BLaER1 treated with 17β-estradiol and CSF1 and Interleukin-3, amounts not matched to agents 10 nM and 100 nM (cell line): ENCODE measurements around the gene KCNAB1.

Experiments used
- H3K27ac ChIP-seq, 11 experiments: shearing (Covaris generic); formaldehyde crosslinking; 2 replicates each; pipeline ENCODE4 v1.8.1; 2022
- H3K27me3 ChIP-seq, 11 experiments: shearing (Covaris generic); formaldehyde crosslinking; 2 replicates each; pipeline ENCODE4 v1.8.1; 2022
- H3K36me3 ChIP-seq, 11 experiments: shearing (Covaris generic); formaldehyde crosslinking; 2 replicates each; pipeline ENCODE4 v1.8.1; 2022
- H3K4me1 ChIP-seq, 10 experiments: shearing (Covaris generic); formaldehyde crosslinking; 2 replicates each; pipeline ENCODE4 v1.8.1; 2022
- H3K4me2 ChIP-seq, 11 experiments: shearing (Covaris generic); formaldehyde crosslinking; 2 replicates each; pipeline ENCODE4 v1.8.1; 2022
- H3K4me3 ChIP-seq, 10 experiments: shearing (Covaris generic); formaldehyde crosslinking; 2 replicates each; pipeline ENCODE4 v1.8.1; 2022
- H3K9ac ChIP-seq, 11 experiments: shearing (Covaris generic); formaldehyde crosslinking; 2 replicates each; pipeline ENCODE4 v1.8.1; 2022
- H3K9me3 ChIP-seq, 11 experiments: shearing (Covaris generic); formaldehyde crosslinking; replicated peaks in 1 of 11; 2 replicates each; pipeline ENCODE4 v1.8.1; 2022
- H4K20me1 ChIP-seq, 11 experiments: shearing (Covaris generic); formaldehyde crosslinking; 2 replicates each; pipeline ENCODE4 v1.8.1; 2022
- Cebpa-rat ChIP-seq, 11 experiments: shearing (Covaris generic); IDR thresholded peaks; 2 replicates each; pipeline ENCODE4 v1.8.1; 2022

Gene KCNAB1

GRCh38 chr3:156149876-156150275 is 29.5 kb downstream of the KCNAB1 start:
- Histone ChIP-seq H3K27me3 (no peaks in the 10 kb centered on the region), H3K4me2 (peak overlapping the region in 10 of 11 experiments; percentile 43 to 69 (median 60); a peak in 18 of 22 replicates), H3K9me3 (no peaks in the 10 kb centered on the region), H3K27ac (no peak overlapping the region; a peak in 1 of 22 replicates), H3K9ac (peak overlapping the region in 1 of 11 experiments; percentile 26; a peak in 2 of 22 replicates), H4K20me1 (no peaks in the 10 kb centered on the region), H3K4me3 (no peak overlapping the region), H3K4me1 (peaks cover 16 to 24% (median 20%) of the 10 kb centered on the region in 10 experiments), H3K36me3 (no peaks in the 10 kb centered on the region)
- no peak for TF ChIP-seq Cebpa-rat (IDR thresholded peaks at IDR 0.05)

GRCh38 chr3:156150434-156151066 is 30.2 kb downstream of the KCNAB1 start:
- Histone ChIP-seq H3K4me3 (no peak overlapping the region), H3K36me3 (no peaks in the 10 kb centered on the region), H4K20me1 (no peaks in the 10 kb centered on the region), H3K4me1 (peaks cover 16 to 24% (median 20%) of the 10 kb centered on the region in 10 experiments), H3K9ac (no peak overlapping the region), H3K27me3 (no peaks in the 10 kb centered on the region), H3K4me2 (no peak overlapping the region), H3K9me3 (peaks cover 0 to 5% (median 1%) of the 10 kb centered on the region in 11 experiments; a peak in 7 of 22 replicates), H3K27ac (no peak overlapping the region; a peak in 1 of 22 replicates)
- TF ChIP-seq Cebpa-rat (IDR thresholded peaks at IDR 0.05) = no peak

- TF ChIP-seq Cebpa-rat (IDR thresholded peaks at IDR 0.05) = no peak
- no peak overlapping the region for H3K9ac ChIP-seq
- H3K27me3 ChIP-seq = no peaks in the 10 kb centered on the region
- H3K4me2 ChIP-seq = peak overlapping the region in 1 of 11 experiments; percentile 13; a peak in 1 of 22 replicates
- no peaks in the 10 kb centered on the region for H4K20me1 ChIP-seq
- peaks cover 0 to 9% (median 7%) of the 10 kb centered on the region in 11 experiments; a peak in 14 of 22 replicates for H3K9me3 ChIP-seq
- H3K4me3 ChIP-seq = no peak overlapping the region
- no peaks in the 10 kb centered on the region for H3K36me3 ChIP-seq
- peaks cover 16 to 24% (median 20%) of the 10 kb centered on the region in 10 experiments for H3K4me1 ChIP-seq
- peak overlapping the region in 1 of 11 experiments; percentile 14; a peak in 1 of 22 replicates for H3K27ac ChIP-seq
Observed at GRCh38 chr3:156151824-156152428, 31.5 kb downstream of the KCNAB1 start.

- H3K9me3 ChIP-seq = peaks cover 0 to 9% (median 7%) of the 10 kb centered on the region in 11 experiments; a peak in 14 of 22 replicates
Observed at GRCh38 chr3:156158656-156159295, 38.4 kb downstream of the KCNAB1 start.

GRCh38 chr3:156160647-156161046 is 40.3 kb downstream of the KCNAB1 start:
- Histone ChIP-seq H3K4me2 (peak overlapping the region; percentile 19 to 69 (median 60); a peak in 21 of 22 replicates), H3K9me3 (peaks cover 0 to 6% (median 4%) of the 10 kb centered on the region in 11 experiments; a peak in 14 of 22 replicates), H3K4me1 (peaks cover 0 to 14% (median 9%) of the 10 kb centered on the region in 10 experiments; a peak in 13 of 20 replicates), H4K20me1 (no peaks in the 10 kb centered on the region), H3K27me3 (no peaks in the 10 kb centered on the region), H3K9ac (0 out of 22 replicates have a peak overlapping the region, but pooled peaks of 2 of the 11 experiments have one; percentile 19 to 24), H3K27ac (no peak overlapping the region), H3K36me3 (no peaks in the 10 kb centered on the region), H3K4me3 (no peak overlapping the region)
- TF ChIP-seq Cebpa-rat (IDR thresholded peaks at IDR 0.05) = no peak

More at GRCh38 chr3:156158656-156159295, 38.4 kb downstream of the KCNAB1 start:
- Histone ChIP-seq H4K20me1 (no peaks in the 10 kb centered on the region), H3K27me3 (no peaks in the 10 kb centered on the region), H3K4me1 (peaks cover 0 to 14% (median 9%) of the 10 kb centered on the region in 10 experiments; a peak in 13 of 20 replicates), H3K27ac (no peak overlapping the region), H3K4me3 (no peak overlapping the region), H3K36me3 (no peaks in the 10 kb centered on the region), H3K9ac (no peak overlapping the region), H3K4me2 (no peak overlapping the region)
- TF ChIP-seq Cebpa-rat (IDR thresholded peaks at IDR 0.05) = no peak

GRCh38 chr3:156161172-156161571 is 40.8 kb downstream of the KCNAB1 start:
- TF ChIP-seq Cebpa-rat (IDR thresholded peaks at IDR 0.05) = no peak
- no peaks in the 10 kb centered on the region for H4K20me1 ChIP-seq
- peaks cover 0 to 14% (median 9%) of the 10 kb centered on the region in 10 experiments; a peak in 13 of 20 replicates for H3K4me1 ChIP-seq
- H3K27me3 ChIP-seq = no peaks in the 10 kb centered on the region
- H3K9ac ChIP-seq = 0 out of 22 replicates have a peak overlapping the region, but pooled peaks of 1 of the 11 experiments have one; percentile 24
- H3K27ac ChIP-seq = no peak overlapping the region
- peaks cover 0 to under 1% (median 0%) of the 10 kb centered on the region in 11 experiments; a peak in 2 of 22 replicates for H3K9me3 ChIP-seq
- H3K4me3 ChIP-seq = no peak overlapping the region
- H3K4me2 ChIP-seq = peak overlapping the region; percentile 19 to 69 (median 60)
- H3K36me3 ChIP-seq = no peaks in the 10 kb centered on the region

- Histone ChIP-seq H3K36me3 (no peaks in the 10 kb centered on the region), H3K4me1 (peaks cover 0 to 14% (median 9%) of the 10 kb centered on the region in 10 experiments; a peak in 13 of 20 replicates), H3K4me2 (no peak overlapping the region), H4K20me1 (no peaks in the 10 kb centered on the region), H3K4me3 (no peak overlapping the region), H3K9ac (no peak overlapping the region), H3K27ac (no peak overlapping the region), H3K9me3 (no peaks in the 10 kb centered on the region), H3K27me3 (no peaks in the 10 kb centered on the region)
- TF ChIP-seq Cebpa-rat (IDR thresholded peaks at IDR 0.05) = no peak
Observed at GRCh38 chr3:156163848-156164247, 43.5 kb downstream of the KCNAB1 start.

GRCh38 chr3:156166808-156167207 is 46.4 kb downstream of the KCNAB1 start:
- Histone ChIP-seq H3K9me3 (no peaks in the 10 kb centered on the region), H3K4me1 (no peaks in the 10 kb centered on the region)
- TF ChIP-seq Cebpa-rat (IDR thresholded peaks at IDR 0.05) = no peak

GRCh38 chr3:156170571-156170970 is 50.2 kb downstream of the KCNAB1 start:
- H4K20me1 ChIP-seq = no peaks in the 10 kb centered on the region
- H3K9ac ChIP-seq = no peak overlapping the region
- no peak for TF ChIP-seq Cebpa-rat (IDR thresholded peaks at IDR 0.05)
- no peaks in the 10 kb centered on the region for H3K9me3 ChIP-seq
- no peak overlapping the region for H3K4me2 ChIP-seq
- H3K4me3 ChIP-seq = no peak overlapping the region
- H3K27ac ChIP-seq = no peak overlapping the region
- H3K27me3 ChIP-seq = no peaks in the 10 kb centered on the region
- H3K4me1 ChIP-seq = no peaks in the 10 kb centered on the region
- H3K36me3 ChIP-seq = no peaks in the 10 kb centered on the region

More at GRCh38 chr3:156166808-156167207, 46.4 kb downstream of the KCNAB1 start:
- Histone ChIP-seq H3K4me2 (no peak overlapping the region), H3K36me3 (no peaks in the 10 kb centered on the region), H3K4me3 (no peak overlapping the region), H4K20me1 (no peaks in the 10 kb centered on the region), H3K27ac (no peak overlapping the region), H3K9ac (no peak overlapping the region), H3K27me3 (no peaks in the 10 kb centered on the region)
